PC-3 (cell line): ENCODE data around the gene PPIL1. TPM values are rescaled to one million over a fixed set of nuclear protein-coding genes. Genes with fewer than 3 reads are reported as not detected.
"Not testable (repeated sequence)": the region's sequence is repeated elsewhere in the genome, so short reads cannot be mapped to it uniquely, and the experiment has no call there.

Source experiments
- ATAC-seq: fragments of 200-7000 bp; cut with Tn5 transposase; 2 replicates; pipeline ENCODE4 v1.9.1; 2020; ENCODE audit warnings: mild to moderate bottlenecking, moderate library complexity
- BruUV-seq: library from RNA; stranded (reverse); fragments of 400-500 nt; replicated peaks from 2 replicates; lab custom pipeline; 2021; lab: Mats Ljungman, UMichigan
- CTCF ChIA-PET: fragments of 300-600 bp; sonication (Branson Sonifier 250); formaldehyde crosslinking; loops from one replicate; lab custom pipeline; 2022; ENCODE audit warnings: antibody characterized with exemption; lab: Charles Lee
- POLR2A ChIA-PET: fragments of 300-600 bp; sonication (Branson Sonifier 250); formaldehyde crosslinking; loops from one replicate; lab custom pipeline; 2022; ENCODE audit warnings: antibody characterized with exemption; ENCODE audit not compliant: unreplicated experiment; lab: Charles Lee
- DNase-seq: peaks from one replicate; pipeline ENCODE4 v3.0.0-alpha.2; 2015
- H2AFZ ChIP-seq: fragments of 300-600 bp; sonication (generic); 2 replicates; pipeline ENCODE4 v1.6.0; 2016; ENCODE audit warnings: antibody characterized with exemption, low read length
- H3F3A ChIP-seq: fragments of 300-600 bp; sonication (generic); one replicate; pipeline ENCODE4 v1.6.0; 2017; ENCODE audit warnings: antibody characterized with exemption, low read length, control low read depth, mild to moderate bottlenecking; ENCODE audit not compliant: unreplicated experiment
- H3K27ac ChIP-seq: fragments of 300-600 bp; sonication (generic); 2 replicates; pipeline ENCODE4 v1.5.1; 2016; ENCODE audit warnings: mild to moderate bottlenecking, low read length
- H3K27me3 ChIP-seq: fragments of 300-600 bp; sonication (generic); 2 replicates; pipeline ENCODE4 v1.6.1; 2016; ENCODE audit warnings: low read length, mixed read lengths
- H3K36me3 ChIP-seq: fragments of 300-600 bp; sonication (generic); 2 replicates; pipeline ENCODE4 v1.6.1; 2016; ENCODE audit warnings: low read depth, mixed run types, low read length, mixed read lengths
- H3K4me1 ChIP-seq: fragments of 300-600 bp; sonication (generic); 2 replicates; pipeline ENCODE4 v1.5.1; 2016; ENCODE audit warnings: low read length; ENCODE audit not compliant: insufficient read depth
- H3K4me2 ChIP-seq: fragments of 300-600 bp; sonication (generic); 2 replicates; pipeline ENCODE4 v1.6.0; 2016; ENCODE audit warnings: low read length
- H3K4me3 ChIP-seq: fragments of 300-600 bp; sonication (generic); 2 replicates; pipeline ENCODE4 v1.5.1; 2016; ENCODE audit warnings: mild to moderate bottlenecking, low read length, mixed read lengths
- H3K79me2 ChIP-seq: fragments of 300-600 bp; sonication (generic); 2 replicates; pipeline ENCODE4 v1.6.1; 2017; ENCODE audit warnings: low read length, mixed read lengths
- H3K9ac ChIP-seq: fragments of 300-600 bp; sonication (generic); 2 replicates; pipeline ENCODE4 v1.6.0; 2016; ENCODE audit warnings: mild to moderate bottlenecking, low read length
- H3K9me2 ChIP-seq: fragments of 300-600 bp; sonication (generic); replicated peaks from 2 replicates; pipeline ENCODE4 v1.6.1; 2016; ENCODE audit warnings: mixed run types, low read length, mixed read lengths
- H3K9me3 ChIP-seq: fragments of 300-600 bp; sonication (generic); 2 replicates; pipeline ENCODE4 v1.6.1; 2016; ENCODE audit warnings: low read length, mixed read lengths
- H4K20me1 ChIP-seq: fragments of 300-600 bp; sonication (generic); 2 replicates; pipeline ENCODE4 v1.6.1; 2016; ENCODE audit warnings: low read length, mixed read lengths
- EZH2 ChIP-seq: fragments of 300-600 bp; sonication (generic); IDR thresholded peaks from one replicate; pipeline ENCODE4 v1.6.1; 2017; ENCODE audit warnings: antibody characterized with exemption, mild to moderate bottlenecking, low read length; ENCODE audit not compliant: unreplicated experiment
- EZH2phosphoT487 ChIP-seq: fragments of 300-600 bp; sonication (generic); IDR thresholded peaks from 2 replicates; pipeline ENCODE4 v1.6.1; 2018; ENCODE audit warnings: mild to moderate bottlenecking, antibody characterized with exemption, low read length, borderline replicate concordance
- intact Hi-C: fragments of 100-400 bp; cut with micrococcal nuclease; formaldehyde crosslinking; loops from 2 replicates; pipeline ENCODE4 v1.9.0; 2023
- total RNA-seq: library from RNA; depleted of rRNA; stranded (reverse); fragments of >200 nt; gene quantifications from 2 replicates; pipeline ENCODE4 v1.2.3, GENCODE V29; 2014
- TF ChIP-seq, protein P1 (sequence below): fragments of 300-600 bp; sonication (generic); conservative IDR thresholded peaks from 2 replicates; pipeline ENCODE4 v1.5.1; 2017; ENCODE audit warnings: antibody characterized with exemption, low read depth, mild to moderate bottlenecking, low read length

Gene PPIL1
- total RNA-seq, 1 experiment from 2014 or later: 39.9 TPM

DNA sequence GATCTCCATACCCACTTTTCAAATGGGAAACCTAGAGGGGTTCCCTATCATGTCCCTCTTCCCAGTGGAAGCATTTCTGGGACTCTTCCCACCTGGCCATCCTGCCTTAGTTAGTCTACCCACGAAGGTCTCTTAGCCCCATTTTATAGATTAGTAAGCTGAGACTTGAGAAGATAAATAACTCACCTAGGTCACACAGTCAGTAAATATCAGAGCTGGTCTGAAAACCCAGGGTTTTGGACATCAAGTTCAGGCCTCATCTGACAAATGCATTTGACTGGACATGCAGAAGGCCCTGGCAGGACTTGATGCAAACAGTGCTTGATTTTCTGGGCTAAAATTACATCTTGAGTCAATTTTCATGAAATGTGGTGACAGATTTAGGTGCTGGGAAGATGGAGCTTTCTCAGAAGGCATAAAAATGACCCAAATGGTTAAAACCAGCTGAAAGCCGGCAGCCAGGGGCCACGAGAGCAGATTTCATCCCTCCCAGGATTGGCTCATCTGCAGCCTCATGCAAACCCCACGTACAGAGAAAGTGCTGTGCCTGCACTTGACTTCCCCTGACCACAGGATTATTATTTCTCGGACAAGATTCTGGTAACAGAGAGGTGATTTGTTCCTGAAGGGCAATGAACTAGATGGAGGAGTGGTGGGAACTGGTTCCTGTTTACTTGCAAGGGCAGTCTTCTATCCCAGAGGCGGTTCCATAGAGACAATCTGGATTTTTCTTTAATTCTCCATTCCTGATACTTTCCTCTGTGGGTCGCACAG lies 58.5 kb downstream of the PPIL1 start:
- no peaks in the 10 kb centered on the region for H3K9me2 ChIP-seq
- H3K9me3 ChIP-seq: no peaks in the 10 kb centered on the region
- no peak for ATAC-seq
- TF ChIP-seq, protein P1, sequence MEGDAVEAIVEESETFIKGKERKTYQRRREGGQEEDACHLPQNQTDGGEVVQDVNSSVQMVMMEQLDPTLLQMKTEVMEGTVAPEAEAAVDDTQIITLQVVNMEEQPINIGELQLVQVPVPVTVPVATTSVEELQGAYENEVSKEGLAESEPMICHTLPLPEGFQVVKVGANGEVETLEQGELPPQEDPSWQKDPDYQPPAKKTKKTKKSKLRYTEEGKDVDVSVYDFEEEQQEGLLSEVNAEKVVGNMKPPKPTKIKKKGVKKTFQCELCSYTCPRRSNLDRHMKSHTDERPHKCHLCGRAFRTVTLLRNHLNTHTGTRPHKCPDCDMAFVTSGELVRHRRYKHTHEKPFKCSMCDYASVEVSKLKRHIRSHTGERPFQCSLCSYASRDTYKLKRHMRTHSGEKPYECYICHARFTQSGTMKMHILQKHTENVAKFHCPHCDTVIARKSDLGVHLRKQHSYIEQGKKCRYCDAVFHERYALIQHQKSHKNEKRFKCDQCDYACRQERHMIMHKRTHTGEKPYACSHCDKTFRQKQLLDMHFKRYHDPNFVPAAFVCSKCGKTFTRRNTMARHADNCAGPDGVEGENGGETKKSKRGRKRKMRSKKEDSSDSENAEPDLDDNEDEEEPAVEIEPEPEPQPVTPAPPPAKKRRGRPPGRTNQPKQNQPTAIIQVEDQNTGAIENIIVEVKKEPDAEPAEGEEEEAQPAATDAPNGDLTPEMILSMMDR: no peak
- no peak for TF ChIP-seq EZH2
- no peak for TF ChIP-seq EZH2phosphoT487
- POLR2A ChIA-PET: no interaction called here
- no peaks in the 10 kb centered on the region for H3K27me3 ChIP-seq
- no peaks in the 10 kb centered on the region for H4K20me1 ChIP-seq
- intact Hi-C loops: no loop called here
- BruUV-seq: no TSS peak
- no peak overlapping the region for H3K27ac ChIP-seq
- H3K79me2 ChIP-seq: no peaks in the 10 kb centered on the region
- no peaks in the 10 kb centered on the region for H3K36me3 ChIP-seq
- no peak overlapping the region for H3K9ac ChIP-seq
- H3K4me1 ChIP-seq: 0 out of 2 replicates have a peak, but pooled peaks cover 3% of the 10 kb centered on the region
- no peak overlapping the region for H2AFZ ChIP-seq
- no peaks in the 10 kb centered on the region for H3F3A ChIP-seq
- CTCF ChIA-PET: no interaction called here
- DNase-seq: no peak
- no peak overlapping the region for H3K4me2 ChIP-seq
- no peak overlapping the region for H3K4me3 ChIP-seq

DNA sequence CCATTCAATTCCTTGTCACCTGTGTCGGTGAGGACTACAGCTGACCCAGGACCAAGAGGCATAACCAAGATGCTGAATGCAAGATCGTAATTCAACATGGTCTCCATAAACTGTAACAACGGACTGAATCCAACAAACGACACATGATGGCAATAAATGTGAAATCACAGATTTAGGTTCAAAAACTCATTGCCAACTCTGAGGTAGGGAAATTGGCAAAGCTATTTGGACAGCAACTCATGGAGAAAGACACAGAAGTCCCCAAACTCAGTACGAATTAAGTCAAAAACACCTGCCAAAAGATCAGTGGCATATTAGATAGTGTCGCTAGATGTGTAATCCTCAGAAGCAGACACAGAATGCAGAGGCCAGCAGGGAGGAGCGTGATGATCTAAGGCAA lies 60.4 kb downstream of the PPIL1 start:
- Histone ChIP-seq H3K9ac (no peak overlapping the region), H3K4me2 (no peak overlapping the region), H3K9me2 (no peaks in the 10 kb centered on the region), H3K4me3 (no peak overlapping the region), H3K36me3 (no peaks in the 10 kb centered on the region), H3K27ac (no peak overlapping the region), H4K20me1 (no peaks in the 10 kb centered on the region), H3K27me3 (no peaks in the 10 kb centered on the region), H3K9me3 (no peaks in the 10 kb centered on the region), H3K4me1 (no peaks in the 10 kb centered on the region), H3K79me2 (no peaks in the 10 kb centered on the region), H3F3A (no peaks in the 10 kb centered on the region), H2AFZ (no peak overlapping the region)
- ATAC-seq: no peak
- ChIA-PET CTCF (no interaction called here), POLR2A (interaction anchor here (0.6 kb wide), 2 partner anchors 371 to 623 kb away, joined by 4 to 5 read pairs; no protein-coding TSS in a partner anchor)
- TF ChIP-seq, protein P1: no peak
- TF ChIP-seq EZH2 (no peak), EZH2phosphoT487 (no peak)
- no TSS peak for BruUV-seq
- no peak for DNase-seq
- intact Hi-C loops: no loop called here

DNA sequence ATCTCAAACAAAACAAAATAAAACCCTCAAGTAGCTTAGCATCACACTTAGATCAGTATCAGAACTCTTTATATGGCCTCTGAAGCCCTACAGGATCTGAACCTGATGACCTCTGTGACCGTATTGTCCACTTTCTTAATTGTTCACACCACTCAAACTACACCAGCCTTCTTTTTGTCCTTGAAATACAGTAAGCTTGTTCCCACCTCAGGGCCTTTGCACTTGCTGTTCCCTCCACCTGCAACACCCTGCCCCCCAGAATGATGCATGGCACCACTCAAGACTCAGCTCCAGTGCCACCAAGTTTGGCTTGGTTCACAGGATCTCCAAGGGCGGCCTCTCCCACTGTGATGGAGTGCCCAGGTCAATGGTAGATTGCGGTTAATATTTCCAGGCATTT lies 61.1 kb downstream of the PPIL1 start:
- no peak overlapping the region for H3K27ac ChIP-seq
- ChIA-PET CTCF (no interaction called here), POLR2A (no interaction called here)
- TF ChIP-seq, protein P1: no peak
- TF ChIP-seq EZH2phosphoT487 (no peak), EZH2 (no peak)
- H3K4me1 ChIP-seq: no peaks in the 10 kb centered on the region
- no peaks in the 10 kb centered on the region for H3K79me2 ChIP-seq
- no peaks in the 10 kb centered on the region for H3K27me3 ChIP-seq
- H2AFZ ChIP-seq: no peak overlapping the region
- ATAC-seq (no peak), DNase-seq (no peak)
- H3K36me3 ChIP-seq: no peaks in the 10 kb centered on the region
- no peaks in the 10 kb centered on the region for H3F3A ChIP-seq
- no peak overlapping the region for H3K4me3 ChIP-seq
- no peaks in the 10 kb centered on the region for H3K9me2 ChIP-seq
- no TSS peak for BruUV-seq
- intact Hi-C loops: no loop called here
- H3K4me2 ChIP-seq: no peak overlapping the region
- H3K9me3 ChIP-seq: no peaks in the 10 kb centered on the region
- no peak overlapping the region for H3K9ac ChIP-seq
- no peaks in the 10 kb centered on the region for H4K20me1 ChIP-seq

DNA sequence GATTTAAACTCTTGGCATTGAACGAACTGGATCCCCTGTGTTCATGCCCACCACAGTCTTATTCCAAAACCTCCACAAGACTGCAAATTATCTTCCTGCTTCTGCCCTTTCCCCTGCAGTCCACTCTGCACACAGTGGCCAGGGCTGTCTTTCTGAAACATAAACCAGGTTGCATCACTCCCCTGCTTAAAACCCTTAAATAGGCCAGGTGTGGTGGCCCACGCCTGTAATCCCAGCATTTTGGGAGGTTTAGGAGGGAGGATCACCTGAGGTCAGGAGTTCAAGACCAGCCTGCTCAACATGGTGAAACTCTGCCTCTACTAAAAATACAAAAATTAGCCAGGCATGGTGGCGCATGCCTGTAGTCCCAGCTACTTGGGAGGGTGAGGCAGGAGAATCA lies 61.6 kb downstream of the PPIL1 start:
- H4K20me1 ChIP-seq, H2AFZ ChIP-seq, H3K4me1 ChIP-seq, H3K9me2 ChIP-seq, H3K36me3 ChIP-seq, CTCF ChIA-PET, intact Hi-C loops, H3F3A ChIP-seq, H3K27me3 ChIP-seq, H3K4me2 ChIP-seq, H3K79me2 ChIP-seq, H3K9me3 ChIP-seq, BruUV-seq, H3K27ac ChIP-seq, POLR2A ChIA-PET, DNase-seq, H3K4me3 ChIP-seq, ATAC-seq, H3K9ac ChIP-seq: not testable (repeated sequence)
